Breast epithelium (tissue), 4 donors: ENCODE results near the gene CALN1. TPM values are rescaled to one million over a fixed set of nuclear protein-coding genes. Genes with fewer than 3 reads are reported as not detected.

Source experiments
- DNase-seq, 2 donors: peaks; one replicate each; pipeline ENCODE4 v3.0.0-alpha.2; 2019; ENCODE audit warnings: low spot score in 2 of 2
- H3K27ac ChIP-seq, 2 donors: fragments of 200-600 bp; sonication (generic) in 1 of 2; one replicate each; pipeline ENCODE4 v1.5.1; 2016 to 2019; ENCODE audit warnings: mild to moderate bottlenecking in 1 of 2
- H3K27me3 ChIP-seq, 2 donors: fragments of 200-600 bp; sonication (generic) in 1 of 2; one replicate each; pipeline versions ENCODE4 v1.5.1 to v1.6.0; 2017 to 2019; ENCODE audit warnings: control low read depth in 1 of 2, mild to moderate bottlenecking in 1 of 2
- H3K36me3 ChIP-seq: fragments of 200-600 bp; one replicate; pipeline ENCODE4 v1.5.1; 2019
- H3K4me1 ChIP-seq, 2 donors: fragments of 200-600 bp; sonication (generic); one replicate each; pipeline ENCODE4 v1.5.1; 2016 to 2019; ENCODE audit warnings: control low read depth in 1 of 2
- H3K4me3 ChIP-seq, 3 donors: fragments of 200-600 bp; sonication (generic); 1 replicate in 2 of 3; 2 replicates in 1 of 3; pipeline ENCODE4 v1.5.1; 2016 to 2019; ENCODE audit warnings: mild to moderate bottlenecking in 3 of 3, moderate library complexity in 2 of 3
- H3K9me3 ChIP-seq, 2 donors: fragments of 200-600 bp; sonication (generic) in 1 of 2; one replicate each; pipeline ENCODE4 v1.5.1; 2016 to 2019; ENCODE audit warnings: control low read depth in 1 of 2
- POLR2A ChIP-seq: fragments of 450-650 bp; IDR thresholded peaks from one replicate; pipeline ENCODE4 v1.6.1; 2016; ENCODE audit warnings: antibody characterized with exemption, mild to moderate bottlenecking, moderate library complexity
- POLR2AphosphoS5 ChIP-seq, 3 donors: sonication (generic); formaldehyde crosslinking; IDR thresholded peaks; one replicate each; pipeline ENCODE4 v1.6.1; 2017; ENCODE audit warnings: antibody characterized with exemption in 3 of 3
- intact Hi-C: fragments of 100-400 bp; cut with DNase I; formaldehyde crosslinking; loops from one replicate; pipeline ENCODE4 v1.15.1; 2023; ENCODE audit warnings: low total_unique reads
- total RNA-seq, 3 donors: library from RNA; depleted of rRNA; stranded (reverse); fragments of >200 nt; gene quantifications; one replicate each; pipeline ENCODE4 v1.1.0, GENCODE V29; 2016
- TF ChIP-seq, protein P1 (sequence below), 3 donors: fragments of 450-650 bp; IDR thresholded peaks; one replicate each; pipeline ENCODE4 v1.5.1; 2016 to 2017; ENCODE audit warnings: antibody characterized with exemption in 3 of 3, mild to moderate bottlenecking in 3 of 3, moderate library complexity in 3 of 3

The CALN1 gene
- total RNA-seq, 3 donors from 2014 or later, result under 0.01 to 0.33 (median 0.15) TPM

DNA sequence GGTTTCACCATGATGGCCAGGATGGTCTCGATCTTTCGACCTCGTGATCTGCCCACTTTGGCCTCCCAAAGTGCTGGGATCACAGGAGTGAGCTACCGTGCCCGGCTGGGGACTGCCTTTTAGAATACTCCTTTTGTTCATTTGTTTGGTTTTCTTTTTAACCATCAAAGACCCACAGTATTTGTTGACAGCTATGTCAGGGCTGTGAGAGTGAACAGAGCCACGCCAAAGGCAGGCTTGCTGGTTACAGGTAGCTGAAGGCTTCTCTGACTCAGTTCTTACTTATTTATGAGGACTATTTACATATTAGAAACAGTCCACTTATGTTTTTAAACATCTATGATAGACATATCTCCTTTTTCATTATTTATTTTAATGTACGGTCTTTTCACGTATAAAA is 544.5 kb downstream of the CALN1 start:
- Histone ChIP-seq H3K4me3 (no peak overlapping the region), H3K27me3 (no peaks in the 10 kb centered on the region), H3K4me1 (no peaks in the 10 kb centered on the region), H3K27ac (no peak overlapping the region), H3K36me3 (no peaks in the 10 kb centered on the region), H3K9me3 (peaks cover 3 to 4% of the 10 kb centered on the region in 2 donors)
- intact Hi-C loops, result no loop called here
- no peak for DNase-seq
- no peak for TF ChIP-seq POLR2A
- TF ChIP-seq, protein P1, sequence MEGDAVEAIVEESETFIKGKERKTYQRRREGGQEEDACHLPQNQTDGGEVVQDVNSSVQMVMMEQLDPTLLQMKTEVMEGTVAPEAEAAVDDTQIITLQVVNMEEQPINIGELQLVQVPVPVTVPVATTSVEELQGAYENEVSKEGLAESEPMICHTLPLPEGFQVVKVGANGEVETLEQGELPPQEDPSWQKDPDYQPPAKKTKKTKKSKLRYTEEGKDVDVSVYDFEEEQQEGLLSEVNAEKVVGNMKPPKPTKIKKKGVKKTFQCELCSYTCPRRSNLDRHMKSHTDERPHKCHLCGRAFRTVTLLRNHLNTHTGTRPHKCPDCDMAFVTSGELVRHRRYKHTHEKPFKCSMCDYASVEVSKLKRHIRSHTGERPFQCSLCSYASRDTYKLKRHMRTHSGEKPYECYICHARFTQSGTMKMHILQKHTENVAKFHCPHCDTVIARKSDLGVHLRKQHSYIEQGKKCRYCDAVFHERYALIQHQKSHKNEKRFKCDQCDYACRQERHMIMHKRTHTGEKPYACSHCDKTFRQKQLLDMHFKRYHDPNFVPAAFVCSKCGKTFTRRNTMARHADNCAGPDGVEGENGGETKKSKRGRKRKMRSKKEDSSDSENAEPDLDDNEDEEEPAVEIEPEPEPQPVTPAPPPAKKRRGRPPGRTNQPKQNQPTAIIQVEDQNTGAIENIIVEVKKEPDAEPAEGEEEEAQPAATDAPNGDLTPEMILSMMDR (IDR thresholded peaks at IDR 0.05), result no peak
- no peak for TF ChIP-seq POLR2AphosphoS5 (IDR thresholded peaks at IDR 0.05)

DNA sequence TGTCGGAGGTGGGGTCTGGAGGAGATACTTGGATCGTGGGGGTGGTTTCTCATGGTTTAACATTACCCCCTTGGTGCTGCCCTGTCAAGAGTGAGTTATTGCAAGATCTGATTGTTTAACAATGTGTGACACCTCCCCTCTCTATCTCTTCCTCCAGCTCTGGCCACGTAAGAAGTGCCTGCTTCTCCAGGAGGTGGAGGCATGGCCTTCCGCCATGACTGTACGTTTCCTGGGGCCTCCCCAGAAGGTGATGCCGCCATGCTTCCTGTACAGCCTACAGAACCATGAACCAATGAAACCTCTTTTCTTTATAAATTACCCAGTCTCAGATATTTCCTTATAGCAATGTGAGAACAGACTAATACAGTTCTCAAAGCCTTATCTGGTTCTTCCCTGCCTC is 547.0 kb downstream of the CALN1 start:
- Histone ChIP-seq H3K4me1 (no peaks in the 10 kb centered on the region), H3K4me3 (no peak overlapping the region), H3K27me3 (no peaks in the 10 kb centered on the region), H3K9me3 (peaks cover 0 to 2% of the 10 kb centered on the region in 2 donors), H3K36me3 (no peaks in the 10 kb centered on the region), H3K27ac (no peak overlapping the region)
- DNase-seq, result no peak
- TF ChIP-seq POLR2AphosphoS5 (IDR thresholded peaks at IDR 0.05), result no peak
- TF ChIP-seq, protein P1 (IDR thresholded peaks at IDR 0.05), result no peak
- TF ChIP-seq POLR2A, result no peak
- intact Hi-C loops, result no loop called here

DNA sequence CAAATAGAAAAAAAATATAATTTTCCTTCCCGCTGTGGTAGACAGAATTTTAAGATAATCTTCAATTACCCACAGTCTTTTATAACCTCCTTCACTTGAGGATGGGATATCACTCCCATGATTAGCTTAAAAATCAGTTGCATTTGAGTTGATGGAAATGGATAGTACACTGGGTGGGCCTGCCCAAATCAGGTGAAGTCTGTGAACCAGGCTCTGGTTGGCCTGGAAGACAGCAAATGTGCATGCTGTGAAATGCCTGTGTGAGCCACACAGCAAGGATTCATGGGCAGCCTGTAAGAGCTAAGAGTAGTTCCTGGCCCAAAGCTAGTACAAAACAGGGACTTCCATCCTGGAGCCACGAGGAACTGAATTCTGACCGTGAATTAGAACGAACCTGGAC is 548.0 kb downstream of the CALN1 start:
- H3K4me1 ChIP-seq, result no peaks in the 10 kb centered on the region
- no peaks in the 10 kb centered on the region for H3K36me3 ChIP-seq
- no peaks in the 10 kb centered on the region for H3K27me3 ChIP-seq
- intact Hi-C loops, result no loop called here
- no peaks in the 10 kb centered on the region for H3K9me3 ChIP-seq
- DNase-seq, result no peak
- H3K4me3 ChIP-seq, result no peak overlapping the region
- no peak for TF ChIP-seq POLR2A
- no peak for TF ChIP-seq POLR2AphosphoS5 (IDR thresholded peaks at IDR 0.05)
- TF ChIP-seq, protein P1 (IDR thresholded peaks at IDR 0.05), result no peak
- H3K27ac ChIP-seq, result no peak overlapping the region

DNA sequence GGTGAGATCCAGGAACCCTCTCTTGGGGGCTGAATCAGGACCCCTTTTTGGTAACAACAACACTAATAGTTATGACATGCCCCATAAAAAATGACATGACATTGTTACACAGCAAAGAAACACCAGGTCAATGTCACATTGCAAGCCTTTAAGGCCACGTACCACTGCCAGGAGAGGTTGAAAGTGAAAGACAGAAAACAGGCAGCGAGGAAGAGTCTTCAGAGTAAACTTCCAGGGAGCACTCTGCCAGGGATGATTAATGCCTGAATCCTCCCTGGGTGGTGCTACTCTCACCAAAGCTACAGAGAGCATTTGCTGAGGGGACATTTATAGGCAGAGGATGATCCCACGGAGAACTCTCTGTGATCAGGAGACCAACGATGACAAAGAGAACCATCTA is 551.6 kb downstream of the CALN1 start:
- Histone ChIP-seq H3K4me3 (no peak overlapping the region), H3K4me1 (no peaks in the 10 kb centered on the region), H3K27ac (no peak overlapping the region), H3K27me3 (no peaks in the 10 kb centered on the region), H3K36me3 (no peaks in the 10 kb centered on the region), H3K9me3 (no peaks in the 10 kb centered on the region)
- TF ChIP-seq POLR2A (no peak), POLR2AphosphoS5 (IDR thresholded peaks at IDR 0.05) (no peak)
- TF ChIP-seq, protein P1 (IDR thresholded peaks at IDR 0.05), result no peak
- no peak for DNase-seq
- intact Hi-C loops, result no loop called here

DNA sequence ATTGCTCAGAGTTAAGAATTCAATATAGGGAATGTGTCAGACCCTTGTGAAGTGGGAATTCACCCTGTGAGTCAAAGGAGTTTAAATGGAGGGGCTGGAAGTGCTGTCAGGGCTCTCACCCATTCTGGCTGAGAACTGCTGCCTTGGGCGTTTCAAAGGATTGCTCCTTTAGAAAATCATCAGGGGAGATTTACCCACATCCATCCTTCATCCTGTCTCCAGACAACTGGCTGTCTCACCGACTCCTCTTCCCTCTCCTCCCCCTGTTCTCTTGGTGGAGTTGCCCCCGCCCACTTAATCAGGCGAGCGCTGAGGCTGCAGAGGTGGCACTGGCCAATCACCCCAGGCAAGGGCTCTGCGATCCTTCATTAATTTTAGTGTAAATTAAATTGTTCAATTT is 554.8 kb downstream of the CALN1 start:
- H3K36me3 ChIP-seq, result no peaks in the 10 kb centered on the region
- intact Hi-C loops, result no loop called here

More for the DNA sequence above, 554.8 kb downstream of the CALN1 start:
- no peak overlapping the region for H3K4me3 ChIP-seq
- H3K9me3 ChIP-seq, result no peaks in the 10 kb centered on the region
- H3K4me1 ChIP-seq, result no peaks in the 10 kb centered on the region
- H3K27ac ChIP-seq, result no peak overlapping the region
- H3K27me3 ChIP-seq, result no peaks in the 10 kb centered on the region
- DNase-seq, result no peak
- TF ChIP-seq, protein P1 (IDR thresholded peaks at IDR 0.05), result no peak
- TF ChIP-seq POLR2A, result no peak
- TF ChIP-seq POLR2AphosphoS5 (IDR thresholded peaks at IDR 0.05), result no peak
